ENCODE measurements around the gene TENM4.

TENM4 gene

DNA sequence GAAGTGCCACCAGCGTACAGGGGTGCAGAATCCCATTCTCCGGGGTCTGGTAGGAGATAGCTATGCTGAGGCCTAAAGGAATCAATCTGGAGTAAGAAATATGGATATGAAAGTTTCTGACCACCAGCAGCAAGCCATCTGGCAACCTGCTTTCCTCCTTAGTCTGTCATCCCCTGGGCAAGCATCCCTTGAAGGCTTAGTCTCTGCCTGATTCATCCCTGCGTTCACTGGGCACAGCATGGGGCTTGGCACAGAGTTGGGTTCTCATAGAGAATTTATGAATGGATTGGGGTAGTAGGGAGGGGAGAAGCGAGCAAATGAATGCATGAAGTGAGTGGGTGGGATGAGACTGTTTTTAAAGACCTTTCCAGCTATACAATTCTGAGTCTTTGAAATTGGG lies 780.4 kb downstream of the TENM4 start:
- no peak for DNase-seq

DNA sequence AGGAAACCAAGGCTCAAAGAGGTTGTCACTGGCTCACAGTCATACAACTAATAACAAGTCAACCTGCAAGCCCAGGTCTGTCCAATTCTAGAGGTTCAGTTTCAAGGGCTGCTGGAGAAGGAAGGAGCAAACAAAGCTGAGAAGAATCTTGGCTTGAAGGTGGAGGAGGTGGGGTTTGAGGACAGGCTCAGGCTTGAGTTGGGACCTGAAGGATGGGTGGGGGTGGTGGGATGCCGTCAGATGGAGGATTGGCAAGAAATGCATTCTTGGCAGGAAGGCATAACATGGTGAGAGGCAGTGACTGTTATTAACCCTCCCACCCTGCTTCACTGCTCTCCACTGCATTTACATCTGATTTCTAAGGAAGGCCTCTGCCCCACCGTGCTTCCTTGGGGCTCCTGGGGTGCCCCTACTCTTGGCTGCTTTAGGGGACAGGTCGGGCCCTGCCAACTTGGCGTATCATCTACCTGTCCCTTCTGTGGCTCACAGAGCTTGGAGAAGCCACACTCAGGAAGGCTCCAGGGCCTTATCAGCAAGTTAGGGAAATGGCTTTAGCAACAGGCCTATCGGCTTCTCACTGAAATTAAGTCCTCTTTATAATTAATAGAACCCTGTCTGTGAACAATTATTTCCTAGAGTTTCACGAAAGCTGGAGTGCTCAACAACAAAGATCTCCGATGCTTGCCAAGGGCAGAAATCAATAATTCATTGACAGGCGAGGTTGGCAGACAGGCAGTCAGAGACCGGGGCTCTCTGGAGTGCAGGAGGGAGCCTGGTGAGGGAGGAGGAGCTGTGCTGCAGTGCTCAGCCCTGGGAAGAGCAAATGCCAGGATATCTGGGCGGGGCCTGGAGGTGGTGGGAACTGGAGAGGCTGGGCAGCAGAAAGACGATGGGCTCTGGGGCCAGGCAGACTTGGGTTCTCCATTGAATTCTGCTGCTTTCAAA lies 781.2 kb downstream of the TENM4 start:
- DNase-seq, result no peak

DNA sequence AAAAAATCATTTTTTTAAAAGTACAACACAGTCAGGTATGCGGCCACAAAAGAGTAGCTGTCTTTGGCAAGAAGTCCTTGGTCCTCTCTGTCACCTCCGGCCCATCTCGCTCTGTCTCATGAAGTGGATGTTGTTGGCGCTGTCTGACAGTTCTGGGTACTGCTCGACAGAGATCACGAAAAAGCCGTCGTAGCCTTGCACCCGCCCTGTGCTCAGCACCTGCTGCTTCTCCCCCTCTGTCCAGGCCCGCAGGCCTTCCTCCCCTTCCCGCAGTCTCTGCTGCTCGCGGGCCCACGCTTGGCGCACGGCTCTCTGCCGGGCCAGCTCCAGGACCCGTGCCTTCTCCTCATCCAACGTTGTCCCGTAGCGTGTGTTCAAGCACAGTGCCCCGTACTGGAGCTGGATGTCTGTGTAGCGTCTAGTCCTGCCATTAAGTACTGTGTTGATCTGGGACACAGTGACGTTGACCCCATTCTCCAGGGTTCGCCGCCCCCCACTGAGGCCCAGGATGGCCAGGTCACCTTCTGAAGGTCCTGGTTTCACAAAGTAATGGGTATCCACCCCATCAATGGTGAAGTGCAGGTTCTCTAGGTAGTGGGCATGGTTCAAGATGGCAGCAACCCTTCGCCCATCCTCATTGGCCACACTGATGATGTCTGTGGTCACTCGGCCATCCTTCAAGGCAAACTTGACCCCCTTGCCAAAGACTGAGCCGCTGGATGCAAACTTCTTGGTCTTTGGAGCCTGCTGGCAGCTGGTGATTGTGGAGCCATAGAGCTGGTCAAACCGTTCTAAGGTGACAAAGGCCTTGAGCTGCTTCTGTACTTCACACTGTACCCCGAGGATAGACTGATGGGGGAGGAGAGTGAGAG lies 782.6 kb downstream of the TENM4 start:
- DNase-seq, result no peak

DNA sequence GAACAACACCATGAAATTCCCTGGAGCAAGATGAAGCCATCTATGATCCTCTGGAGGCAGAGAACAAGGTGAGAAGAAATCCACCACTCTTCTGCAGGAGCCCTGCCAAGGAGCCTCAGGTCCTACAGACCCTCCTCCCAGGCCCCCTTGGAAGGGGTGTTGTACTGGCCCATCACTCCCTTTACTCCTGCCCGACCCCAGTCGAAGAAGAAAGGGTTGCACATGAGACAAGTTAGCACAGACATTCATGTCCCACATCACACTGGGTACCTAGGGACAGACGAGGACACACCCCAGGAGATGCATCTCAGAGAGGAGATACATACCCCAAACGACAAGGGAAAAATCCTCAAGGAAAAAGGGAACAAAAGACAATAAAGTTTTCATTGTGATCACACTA lies 783.4 kb downstream of the TENM4 start:
- DNase-seq, result no peak

- DNase-seq, result no peak
These were observed 783.8 kb downstream of the TENM4 start for GRCh38 chr11:78656984-78657383.

GRCh38 chr11:78656327-78656726 lies 784.5 kb downstream of the TENM4 start:
- DNase-seq, result no peak

- DNase-seq, result no peak
These were observed 785.3 kb downstream of the TENM4 start for GRCh38 chr11:78655561-78655960.

GRCh38 chr11:78654866-78655265 lies 786.0 kb downstream of the TENM4 start:
- DNase-seq, result no peak

GRCh38 chr11:78654071-78654470 lies 786.8 kb downstream of the TENM4 start:
- no peak for DNase-seq

GRCh38 chr11:78653294-78653909 lies 787.4 kb downstream of the TENM4 start:
- DNase-seq, result no peak

DNA sequence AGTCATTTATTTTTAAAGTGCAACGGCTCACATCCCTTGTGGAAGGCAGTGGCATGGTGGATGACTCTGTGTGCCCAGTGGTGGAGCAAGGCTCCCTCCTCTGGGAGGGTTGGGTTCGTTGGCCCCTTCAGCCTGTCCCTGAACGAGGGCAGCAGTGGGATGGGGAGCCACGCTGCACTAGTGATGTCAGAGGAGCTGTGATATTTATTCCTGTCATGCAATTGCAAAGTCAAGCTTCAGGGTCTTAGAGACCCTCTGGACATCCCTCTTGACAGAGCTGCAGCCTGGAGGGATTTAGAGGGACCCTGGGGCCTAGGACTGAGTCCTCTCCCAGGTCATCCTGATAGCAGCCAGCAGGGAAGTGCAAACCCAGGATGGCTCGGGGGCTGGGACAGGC lies 788.0 kb downstream of the TENM4 start:
- no peak for DNase-seq

DNA sequence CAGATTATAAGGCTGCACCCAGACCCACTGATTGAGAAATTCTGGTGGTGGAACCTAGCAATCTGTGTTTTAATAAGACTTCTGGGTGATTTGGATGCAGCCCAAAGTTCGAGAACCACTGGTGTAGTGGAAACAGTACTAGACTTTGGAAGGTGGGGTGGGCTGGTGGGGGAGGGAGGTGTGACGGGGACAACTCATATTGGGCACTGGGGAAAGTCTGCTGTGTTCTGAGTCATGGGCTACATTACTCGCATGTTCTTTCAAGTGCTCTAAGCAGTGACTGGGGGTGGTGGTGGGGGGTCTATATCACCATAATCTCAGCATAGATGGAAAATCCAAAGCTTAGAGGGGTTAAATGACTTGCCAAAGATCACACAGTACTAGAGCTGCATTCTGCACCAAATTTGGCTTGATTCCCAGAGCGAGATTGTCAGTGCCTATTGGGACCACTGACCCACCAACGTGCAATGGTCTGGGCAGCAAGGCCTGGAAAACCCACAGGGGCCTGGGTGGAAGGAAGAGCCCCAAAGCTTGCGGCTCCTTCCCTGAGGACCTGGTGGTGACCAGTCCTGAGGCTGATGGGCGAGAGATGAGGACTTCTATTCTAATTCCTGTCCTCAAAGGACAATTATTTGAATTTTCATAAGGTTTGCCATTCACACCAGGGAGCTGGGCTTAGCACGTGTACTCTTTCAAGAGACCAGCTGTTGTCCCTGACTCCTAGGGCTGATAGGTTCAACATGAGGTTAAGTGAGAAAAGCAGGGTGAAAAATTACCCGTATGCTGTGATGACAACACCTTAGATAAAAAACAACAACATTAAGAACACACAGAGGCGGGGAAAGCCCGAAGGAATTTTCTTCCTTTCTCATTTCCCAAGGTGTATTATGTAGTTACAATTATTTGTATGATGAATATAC lies 788.6 kb downstream of the TENM4 start:
- no peak for DNase-seq

GRCh38 chr11:78651136-78651775 lies 789.6 kb downstream of the TENM4 start:
- DNase-seq, result no peak

DNA sequence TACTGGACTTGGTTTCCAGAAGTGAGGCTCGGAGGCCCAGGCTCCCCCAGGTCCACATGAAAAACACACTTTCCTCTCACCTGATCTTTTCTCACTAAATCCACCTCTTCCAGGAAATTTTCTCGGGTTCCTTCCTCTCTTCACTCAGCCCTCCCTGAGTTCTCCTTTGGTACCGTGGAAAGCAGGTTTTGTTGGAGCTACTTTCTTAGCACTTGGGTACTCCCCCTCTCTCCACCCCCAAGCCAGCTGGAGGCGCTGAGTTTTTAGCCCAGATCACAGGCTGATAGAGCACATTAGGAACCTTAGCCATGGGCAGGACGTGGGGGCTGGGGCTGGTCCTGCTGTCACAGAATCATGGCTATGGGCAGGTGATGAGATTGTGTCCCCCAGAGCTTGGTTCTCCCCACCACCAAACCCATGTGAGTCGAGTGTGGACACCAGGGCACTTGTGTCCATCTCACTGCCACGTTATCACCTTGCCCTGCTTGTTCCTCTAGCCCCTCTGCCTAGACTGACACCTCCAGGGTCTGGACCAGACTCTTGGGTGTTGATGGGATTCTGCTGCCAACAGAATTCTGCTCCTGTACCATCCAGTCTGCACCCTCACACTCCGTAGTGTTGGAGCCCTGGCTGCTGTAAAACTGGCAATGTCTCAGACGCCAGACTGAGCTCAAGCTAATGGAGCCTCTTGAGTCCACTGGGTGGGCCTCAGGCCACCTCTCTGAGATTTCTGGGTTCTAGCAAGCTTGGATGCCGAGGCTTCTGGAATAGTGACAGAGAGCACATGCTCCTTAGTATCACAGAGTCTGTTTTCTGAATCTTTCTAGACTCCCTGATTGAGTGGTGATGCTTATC lies 791.2 kb downstream of the TENM4 start:
- DNase-seq, result no peak

GRCh38 chr11:78647986-78648875 lies 792.6 kb downstream of the TENM4 start:
- DNase-seq, result peak; percentile 28

- no peak for DNase-seq
These were observed 793.4 kb downstream of the TENM4 start for GRCh38 chr11:78647266-78647915.

- peak; percentile 84 for DNase-seq
These were observed 794.2 kb downstream of the TENM4 start for GRCh38 chr11:78646564-78647185.

Data from NCI-H774 (cell line).